HG03066 (cell line): ENCODE measurements around the gene SPCS1.
A peak's percentile ranks its signal among the peaks of the same experiment; 100 is the strongest.

ENCODE experiments used
- ATAC-seq: cut with Tn5 transposase; IDR thresholded peaks from one replicate; pipeline ENCODE4 v1.9.1; 2021; ENCODE audit warnings: low read depth; ENCODE audit not compliant: unreplicated experiment

The SPCS1 gene

GRCh38 chr3:52694528-52695189 lies 11.2 kb upstream of the SPCS1 start:
- ATAC-seq: no peak

DNA sequence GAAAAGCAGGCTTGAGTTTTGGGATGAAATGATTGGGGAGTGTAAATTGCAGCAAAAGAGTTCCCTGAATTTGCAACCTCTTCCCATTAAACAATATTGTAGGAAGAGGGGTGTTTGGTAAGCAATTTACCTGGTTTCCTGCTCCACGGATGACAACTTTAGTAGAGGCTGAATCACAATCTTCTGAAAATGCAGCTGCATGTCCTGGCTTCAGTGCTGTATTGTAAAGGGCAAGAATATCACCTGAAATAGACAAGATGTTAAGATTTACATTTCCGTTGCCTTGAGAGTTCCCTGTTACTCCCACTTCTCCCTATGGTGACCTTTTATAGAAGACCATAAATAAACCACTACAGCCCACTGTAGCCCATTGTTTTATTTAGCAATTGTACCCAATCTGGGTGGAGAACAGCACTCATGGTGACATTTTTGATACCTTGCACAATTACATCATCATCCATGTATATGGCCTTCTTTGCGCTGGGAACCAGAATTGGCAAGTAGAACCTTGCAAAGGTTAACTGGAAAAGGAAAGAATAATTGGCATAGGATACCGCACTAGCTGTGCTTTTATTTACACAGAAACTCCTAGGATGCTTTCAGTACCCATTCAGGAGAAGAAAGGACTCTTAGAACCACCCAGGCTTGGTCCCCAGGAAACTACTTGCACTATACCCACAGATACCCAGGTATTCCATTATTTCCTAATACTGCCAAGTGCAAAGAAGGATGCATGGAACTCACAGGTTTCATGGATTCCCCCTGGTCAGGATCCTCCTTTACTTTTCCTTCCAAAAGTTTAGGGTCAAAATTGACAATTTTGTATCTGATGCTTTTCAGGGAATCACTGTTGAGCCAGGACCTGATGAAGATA lies 9.9 kb upstream of the SPCS1 start:
- no peak for ATAC-seq

GRCh38 chr3:52696830-52697631 lies 8.9 kb upstream of the SPCS1 start:
- ATAC-seq: no peak

DNA sequence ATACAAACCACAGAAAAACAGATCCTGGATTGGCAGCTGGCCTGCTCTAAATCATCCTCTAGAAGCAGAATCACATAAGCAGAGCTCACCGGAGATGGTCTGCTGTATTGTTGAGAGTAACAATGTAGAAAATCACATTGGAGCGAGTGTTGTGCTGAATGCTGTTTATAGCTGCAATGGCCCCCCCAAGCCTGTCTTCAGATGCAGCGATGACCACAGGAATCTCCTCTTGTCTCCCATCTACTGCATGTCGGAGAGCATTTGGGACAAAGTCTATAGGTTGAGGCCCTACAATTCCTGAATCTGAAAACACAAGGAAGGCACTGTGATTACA lies 8.3 kb upstream of the SPCS1 start:
- ATAC-seq: no peak

GRCh38 chr3:52703341-52703740 lies 2.6 kb upstream of the SPCS1 start:
- no peak for ATAC-seq

- peak; percentile 8 for ATAC-seq
Measured at GRCh38 chr3:52704611-52705437, 1.1 kb upstream of the SPCS1 start.

DNA sequence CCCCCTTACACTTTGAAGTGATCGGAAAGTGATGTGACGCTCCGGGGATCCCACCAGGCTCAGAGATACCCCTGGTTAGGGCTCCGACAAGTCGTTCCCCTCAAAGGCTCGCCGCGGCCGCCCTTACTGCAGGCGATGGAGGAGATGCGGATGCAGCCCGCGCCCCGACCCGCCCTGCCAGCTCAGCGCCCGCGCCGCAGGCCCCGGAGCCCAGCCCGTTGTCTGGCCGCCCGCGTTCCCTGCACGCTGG lies 543 bp upstream of the SPCS1 start:
- ATAC-seq: no peak

GRCh38 chr3:52707585-52707984 lies 1.7 kb downstream of the SPCS1 start:
- no peak for ATAC-seq

DNA sequence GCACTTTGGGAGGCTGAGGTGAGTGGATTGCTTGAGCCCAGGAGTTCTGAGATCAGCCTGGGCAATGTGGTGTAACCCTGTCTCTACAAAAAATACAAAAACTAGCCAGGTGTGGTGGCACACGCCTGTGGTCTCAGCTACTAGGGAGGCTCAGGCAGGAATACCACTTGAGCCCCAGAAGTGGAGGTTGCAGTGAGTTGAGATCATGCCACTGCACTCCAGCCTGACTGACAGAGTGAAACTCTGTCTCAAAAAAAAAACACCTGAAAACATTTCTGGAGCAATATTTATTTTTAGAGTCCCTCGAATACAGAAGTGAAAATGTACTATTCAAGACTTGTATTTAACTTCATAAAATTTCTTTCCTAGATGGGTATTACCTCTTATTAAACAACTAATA lies 4.6 kb downstream of the SPCS1 start:
- ATAC-seq: no peak

- ATAC-seq: no peak
Measured at GRCh38 chr3:52712291-52713212, 6.6 kb downstream of the SPCS1 start.

- ATAC-seq: no peak
Measured at GRCh38 chr3:52714335-52715302, 8.7 kb downstream of the SPCS1 start.

GRCh38 chr3:52715714-52716305 lies 9.9 kb downstream of the SPCS1 start:
- ATAC-seq: no peak

- ATAC-seq: no peak
Measured at GRCh38 chr3:52719618-52720017, 13.7 kb downstream of the SPCS1 start.

- ATAC-seq: peak; percentile 76
Measured at GRCh38 chr3:52721002-52721729, 15.3 kb downstream of the SPCS1 start.

DNA sequence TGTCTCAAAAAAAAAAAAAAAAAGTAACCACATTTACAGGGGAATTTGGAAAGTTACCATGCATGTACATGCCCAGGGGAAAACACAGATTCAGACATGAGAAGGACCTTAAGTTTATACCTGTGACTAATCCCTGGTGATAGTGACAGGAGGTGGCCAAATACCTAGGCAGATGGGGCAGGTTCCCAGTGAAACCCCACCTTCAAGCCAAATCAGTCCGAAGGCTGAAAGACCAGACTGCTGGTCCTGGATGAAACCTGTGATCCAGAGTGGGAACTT lies 15.8 kb downstream of the SPCS1 start:
- ATAC-seq: no peak

DNA sequence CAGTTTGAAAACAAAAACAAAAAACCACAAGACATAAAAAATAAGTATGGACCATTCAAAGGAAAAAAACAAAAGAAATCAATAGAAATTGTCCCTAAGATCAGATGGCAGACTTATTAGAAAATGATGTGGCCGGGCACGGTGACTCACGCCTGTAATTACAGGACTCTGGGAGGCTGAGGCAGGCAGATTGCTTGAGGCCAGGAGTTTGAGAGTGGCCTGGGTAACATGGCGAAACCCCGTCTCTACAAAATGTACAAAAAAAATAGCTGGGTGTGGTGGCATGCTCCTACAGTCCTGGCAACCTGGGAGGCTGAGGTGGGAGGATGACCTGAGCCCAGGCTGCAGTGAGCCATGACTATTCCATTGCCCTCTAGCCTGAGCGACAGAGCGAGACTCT lies 16.6 kb downstream of the SPCS1 start:
- ATAC-seq: no peak

GRCh38 chr3:52723935-52724334 lies 18.0 kb downstream of the SPCS1 start:
- no peak for ATAC-seq

DNA sequence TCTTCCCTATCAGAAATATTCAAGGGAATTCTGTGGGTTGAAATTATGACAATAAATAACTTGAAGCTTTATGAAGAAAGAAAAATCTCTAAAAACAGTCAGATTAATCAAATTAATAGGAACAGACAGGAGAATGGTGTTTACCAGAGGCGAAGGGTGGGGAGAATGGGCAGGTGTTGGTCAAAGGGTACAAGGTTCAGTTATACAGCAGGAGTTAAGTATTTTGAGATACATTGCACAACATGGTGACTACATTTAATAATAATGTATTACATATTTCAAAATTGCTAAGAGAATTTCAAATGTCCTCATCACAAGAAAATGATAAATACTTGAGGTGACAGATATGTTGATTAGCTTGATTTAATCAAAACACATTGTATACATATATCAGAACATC lies 18.6 kb downstream of the SPCS1 start:
- no peak for ATAC-seq
